HG02798 (cell line): ENCODE results near the gene VRK3.
"Not testable (repeated sequence)": the region's sequence is repeated elsewhere in the genome, so short reads cannot be mapped to it uniquely, and the experiment has no call there.

Experiments used
- ATAC-seq: cut with Tn5 transposase; IDR thresholded peaks from one replicate; pipeline ENCODE4 v1.9.1; 2021; ENCODE audit warnings: mild to moderate bottlenecking; ENCODE audit not compliant: unreplicated experiment, poor library complexity

Gene VRK3

DNA sequence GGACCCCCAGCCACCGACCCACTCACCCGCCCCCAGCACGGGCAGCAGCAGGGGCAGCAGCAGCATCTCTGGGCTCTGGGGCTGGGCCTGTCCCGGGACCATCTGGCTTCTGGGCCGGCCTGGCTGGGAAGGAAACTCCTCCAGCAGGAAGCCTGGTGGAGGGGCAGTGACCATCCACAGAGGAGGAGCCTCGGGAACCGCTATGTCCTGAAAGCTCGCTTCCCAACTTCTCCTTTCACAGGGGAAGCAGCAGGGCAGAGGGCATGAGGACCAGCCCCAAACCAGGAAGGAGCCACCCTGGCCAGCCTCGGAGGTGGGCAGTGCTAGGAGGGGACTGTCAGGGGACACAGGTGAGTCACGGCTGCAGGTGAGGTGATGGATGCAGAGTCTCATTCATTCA, 64.2 kb downstream of the VRK3 start, which contains the start of gene SIGLEC11:
Gene SIGLEC11, minus strand, starts transcription at position 193 of the 400 bp plus-strand sequence. Its CDS starts 91 bp downstream, at position 102.
- not testable (repeated sequence) for ATAC-seq

DNA sequence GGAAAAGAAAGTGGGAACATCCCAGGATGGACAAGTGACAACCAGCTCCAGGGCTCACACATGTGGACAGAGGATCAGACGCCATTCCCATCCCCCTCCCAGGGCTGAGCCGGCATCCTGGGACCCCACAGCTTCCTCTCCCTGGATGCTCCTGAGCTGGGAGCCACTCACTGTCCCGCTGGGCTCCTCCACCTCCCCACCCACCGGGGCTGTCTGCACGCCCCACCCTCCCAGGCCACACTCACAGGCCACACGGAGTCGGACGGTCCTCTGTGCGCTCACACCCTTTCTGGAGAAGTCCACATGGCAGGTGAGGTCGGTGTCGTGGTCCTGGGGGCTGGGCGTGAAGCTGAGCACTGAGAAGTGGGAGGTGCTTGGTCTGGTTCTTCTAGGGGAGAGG, 65.3 kb downstream of the VRK3 start:
- not testable (repeated sequence) for ATAC-seq

DNA sequence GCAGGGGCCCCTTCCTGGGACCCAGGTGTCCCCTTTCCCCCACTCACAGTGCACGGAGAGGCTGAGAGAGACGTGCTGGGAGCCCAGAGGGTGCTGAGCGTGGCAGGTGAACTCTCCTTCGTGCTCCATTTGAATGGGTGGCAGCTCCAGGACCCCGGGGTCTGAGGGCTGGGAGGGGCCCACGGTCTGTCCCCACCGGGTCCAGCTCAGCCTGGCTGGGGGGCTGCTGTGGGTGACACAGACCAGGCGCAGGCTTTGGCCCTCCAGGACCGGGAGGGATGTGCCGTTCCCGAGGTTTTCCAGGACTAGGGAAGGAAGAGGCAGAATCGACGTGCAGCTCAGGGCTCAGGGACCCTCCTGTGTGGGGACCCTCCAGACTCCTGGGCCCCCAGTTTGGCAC, 66.6 kb downstream of the VRK3 start:
- ATAC-seq: not testable (repeated sequence)

DNA sequence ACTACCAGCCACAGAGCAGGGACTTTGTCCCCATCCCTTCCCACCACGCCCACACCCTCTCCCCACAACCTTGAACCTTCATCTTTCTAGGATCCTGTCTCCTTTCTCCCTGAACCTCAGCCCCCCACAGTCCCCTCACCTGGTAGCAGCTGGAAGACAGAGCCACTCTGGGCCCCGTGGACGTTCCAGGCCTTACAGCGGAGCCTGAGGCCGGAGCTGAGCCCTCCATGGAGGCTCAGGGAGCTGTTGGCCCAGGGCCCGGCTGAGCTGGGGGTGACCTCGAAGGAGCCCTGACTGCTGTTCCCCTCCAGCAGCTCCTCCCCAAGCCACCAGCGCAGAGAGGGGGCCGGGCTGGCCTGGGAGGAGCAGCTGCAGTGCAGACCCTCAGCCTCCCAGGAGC, 67.0 kb downstream of the VRK3 start:
- not testable (repeated sequence) for ATAC-seq

DNA sequence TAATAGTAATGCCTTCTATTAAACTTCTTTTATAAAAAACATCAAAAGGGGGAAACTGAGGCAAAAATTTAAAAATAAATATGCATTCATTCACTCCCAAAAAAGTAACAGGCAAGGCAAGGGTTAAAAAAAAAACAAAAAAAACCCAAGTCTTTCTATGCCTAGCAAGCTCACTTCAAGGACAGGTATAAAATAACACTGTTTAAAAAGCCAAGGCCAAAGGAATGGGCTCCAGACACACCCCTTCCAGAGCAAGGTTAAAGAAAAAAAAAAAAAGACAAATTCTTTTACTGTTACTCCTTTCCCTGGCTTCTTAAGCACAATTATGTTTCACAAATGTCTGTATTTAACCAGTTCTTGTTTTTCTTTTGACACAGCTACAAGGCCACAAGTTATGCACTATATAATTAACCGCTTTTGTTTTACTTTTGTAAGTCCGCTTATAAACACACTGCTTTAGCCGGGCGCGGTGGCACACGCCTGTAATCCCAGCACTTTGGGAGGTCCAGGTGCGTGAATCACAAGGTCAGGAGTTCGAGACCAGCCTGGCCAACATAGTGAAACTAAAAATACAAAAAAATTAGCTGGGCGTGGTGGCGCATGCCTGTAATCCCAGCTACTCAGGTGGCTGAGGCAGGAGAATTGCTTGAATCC, 67.8 kb downstream of the VRK3 start:
- no peak for ATAC-seq

DNA sequence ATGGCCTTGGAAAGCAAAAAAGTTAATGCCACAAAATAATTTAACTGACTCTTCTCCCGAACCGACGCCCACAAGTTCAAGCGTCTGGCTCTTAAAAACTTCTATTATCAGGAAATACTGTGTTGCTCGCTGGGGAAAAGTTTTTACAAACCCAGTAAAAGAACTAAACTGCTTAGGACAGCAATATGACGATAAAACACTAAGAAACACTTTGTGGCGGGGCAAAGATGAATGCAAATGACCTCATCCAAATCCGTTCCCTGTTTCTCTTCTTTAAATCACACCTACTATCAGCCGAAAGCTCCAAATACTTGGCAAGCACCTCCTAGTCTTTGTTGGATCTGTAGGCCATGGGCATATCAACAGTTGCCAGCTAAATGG, 69.1 kb downstream of the VRK3 start:
- no peak for ATAC-seq

DNA sequence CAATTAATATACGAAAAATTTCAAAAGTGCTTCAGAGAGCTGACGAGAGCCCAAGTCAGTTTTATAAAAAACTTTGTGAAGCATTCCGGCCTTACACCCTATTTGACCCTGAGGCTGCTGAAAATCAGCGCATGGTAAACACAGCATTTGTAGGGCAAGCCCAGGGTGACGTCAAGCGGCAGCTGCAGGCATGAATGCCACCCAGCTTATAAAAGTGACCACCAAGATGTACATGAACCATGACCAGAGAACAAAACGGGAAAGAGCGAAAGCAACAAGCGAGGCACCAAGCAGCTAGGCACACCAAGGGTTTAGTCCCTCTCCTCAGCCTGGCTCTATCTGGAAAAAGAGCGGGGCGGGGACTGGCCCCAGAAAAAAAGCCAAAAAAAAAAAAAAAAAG, 70.2 kb downstream of the VRK3 start:
- no peak for ATAC-seq

DNA sequence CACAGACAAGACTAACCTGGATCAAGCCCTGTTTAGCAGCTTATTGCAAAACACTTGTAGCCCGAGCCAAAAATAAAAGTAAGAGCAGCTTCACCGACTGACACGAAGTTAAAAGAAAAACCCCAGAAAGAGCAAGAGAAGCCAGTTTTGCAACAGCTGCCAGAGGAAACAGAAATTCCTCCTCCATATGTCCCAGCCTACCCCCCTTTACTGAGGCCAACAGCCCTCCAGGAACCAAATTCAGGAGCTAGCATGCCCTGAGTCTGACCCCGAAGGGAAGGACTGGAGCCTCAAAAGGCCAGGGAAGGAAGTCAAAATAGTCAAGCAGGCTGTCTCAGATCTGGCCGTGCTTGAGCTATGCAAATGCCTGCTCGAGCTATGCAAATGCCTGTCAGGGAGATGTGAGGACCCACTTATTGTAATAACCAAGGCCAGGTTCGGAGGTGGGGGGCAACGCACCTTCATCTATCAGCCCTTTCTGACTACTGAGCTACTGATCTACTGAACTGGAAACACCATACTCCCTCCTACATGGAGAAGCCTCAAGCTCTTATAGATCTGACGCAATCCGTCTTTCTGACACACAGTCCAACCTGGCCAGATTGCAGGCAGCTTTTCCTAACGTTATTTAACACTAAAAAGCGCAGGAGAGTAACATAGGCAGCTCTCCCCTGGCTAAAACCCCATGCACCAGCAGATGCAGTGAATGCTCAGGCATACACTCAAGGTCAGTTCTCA, 70.9 kb downstream of the VRK3 start:
- ATAC-seq: no peak

DNA sequence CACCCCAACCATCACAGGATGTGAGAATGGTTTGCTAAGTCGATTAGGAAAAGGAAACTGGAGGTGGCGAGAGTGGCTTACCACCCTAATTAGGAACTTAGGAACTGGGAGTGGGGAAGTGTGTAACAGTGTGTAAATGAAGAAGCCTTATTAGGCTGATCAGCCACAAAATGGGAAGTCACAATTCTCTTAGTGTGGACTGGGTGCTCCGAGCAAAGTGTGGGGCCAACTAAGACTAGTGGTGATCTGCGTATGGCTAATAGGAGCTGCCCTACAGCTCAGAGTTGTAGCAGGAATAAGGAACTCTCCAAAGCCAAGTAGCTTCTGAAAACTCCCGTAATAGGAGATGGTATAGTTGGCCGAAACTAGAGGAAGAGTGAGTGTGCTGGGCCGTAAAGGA, 71.8 kb downstream of the VRK3 start:
- ATAC-seq: no peak

DNA sequence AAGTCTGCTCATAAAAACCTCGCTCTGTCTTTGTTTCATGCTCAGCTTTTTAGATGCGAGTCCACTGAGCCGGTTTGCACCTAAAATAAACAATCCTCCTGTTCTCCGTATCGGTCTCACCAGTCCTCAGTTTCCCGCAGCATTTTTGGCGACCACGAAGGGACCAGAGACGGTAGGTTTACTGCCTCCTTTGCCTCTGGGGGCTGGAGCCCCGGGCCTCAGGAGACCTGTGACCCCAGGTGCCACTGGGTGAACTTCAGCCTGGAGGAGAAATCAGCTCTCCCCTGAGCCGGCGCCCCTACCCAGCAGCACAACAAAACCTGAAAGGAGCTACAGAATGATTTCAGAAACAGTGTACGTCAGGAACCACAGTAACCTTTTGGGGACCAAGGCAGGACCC, 72.3 kb downstream of the VRK3 start:
- ATAC-seq: no peak

DNA sequence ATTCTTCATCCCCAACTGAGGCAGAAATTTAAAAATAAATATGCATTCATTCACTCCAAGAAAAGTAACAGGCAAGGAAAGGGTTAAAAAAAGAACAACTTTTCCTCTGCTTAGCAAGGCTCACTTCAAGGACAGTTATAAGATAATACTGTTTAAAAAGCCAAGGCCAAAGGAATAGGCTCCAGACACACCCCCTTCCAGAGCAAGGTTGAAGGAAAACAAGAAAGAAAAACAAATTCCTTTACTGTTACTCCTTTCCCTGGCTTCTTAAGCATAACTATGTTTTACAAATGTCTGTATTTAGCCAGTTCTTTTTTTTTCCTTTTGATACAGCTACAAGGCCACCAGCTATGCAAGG, 72.7 kb downstream of the VRK3 start:
- no peak for ATAC-seq

DNA sequence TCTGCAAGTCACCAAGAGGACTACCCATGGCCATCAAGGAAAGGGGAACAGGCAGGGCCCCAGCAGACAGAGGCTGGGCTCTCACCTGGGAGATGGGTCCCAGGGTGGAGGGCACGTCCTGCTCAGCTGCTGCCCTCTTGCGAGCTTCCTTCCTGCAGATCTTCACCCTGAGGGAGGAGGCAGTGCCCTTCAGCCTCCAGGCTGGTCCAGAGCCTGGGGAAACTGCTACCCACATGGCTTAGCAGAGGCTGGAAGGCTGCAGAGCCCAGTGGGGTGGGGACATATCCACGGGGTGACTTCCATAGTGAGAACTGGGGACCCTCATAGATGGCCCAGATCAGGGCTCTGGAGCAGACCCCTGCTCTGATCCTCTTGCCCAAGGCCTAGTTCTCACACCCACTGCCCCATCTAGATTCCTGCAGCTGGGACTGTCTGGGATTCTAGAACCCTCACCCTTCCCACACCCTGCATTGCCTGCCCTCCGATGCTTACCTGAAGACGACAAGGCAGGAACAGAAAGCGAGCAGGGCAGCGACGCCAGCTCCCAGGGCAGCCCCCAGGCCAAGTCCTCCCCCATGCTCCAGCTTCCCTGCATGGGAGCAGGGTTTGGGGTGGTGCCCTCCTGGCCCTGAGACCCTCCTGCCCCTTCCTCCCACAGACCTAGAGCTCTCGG, 73.2 kb downstream of the VRK3 start:
- no peak for ATAC-seq

DNA sequence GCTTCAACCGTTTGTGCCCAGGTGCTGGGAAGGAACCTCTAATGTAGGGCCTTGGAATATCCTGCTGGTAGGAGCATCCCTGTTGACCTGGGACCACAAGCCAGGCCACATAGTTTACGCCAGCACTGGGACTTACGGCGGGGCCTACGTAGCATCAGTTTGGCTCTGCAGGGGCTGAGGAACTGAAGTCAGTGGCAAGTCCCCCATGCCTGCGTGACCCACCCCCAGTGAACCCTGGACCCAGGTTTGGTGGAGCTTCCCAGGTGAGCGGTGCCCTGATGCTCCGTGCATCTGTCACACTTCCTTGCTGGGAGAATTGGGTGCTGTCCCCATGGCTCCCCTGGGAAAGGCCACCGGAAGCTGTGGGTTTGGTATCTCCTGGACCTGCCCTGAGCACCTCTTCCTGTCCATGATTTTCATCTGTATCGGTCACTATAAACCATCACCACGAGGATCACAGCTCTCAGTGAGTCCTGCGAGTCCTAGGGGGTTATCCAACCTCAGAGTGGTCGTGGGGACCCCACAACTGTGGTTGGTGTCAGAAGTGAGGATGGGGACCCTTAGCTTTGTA, 74.1 kb downstream of the VRK3 start:
- ATAC-seq: no peak

DNA sequence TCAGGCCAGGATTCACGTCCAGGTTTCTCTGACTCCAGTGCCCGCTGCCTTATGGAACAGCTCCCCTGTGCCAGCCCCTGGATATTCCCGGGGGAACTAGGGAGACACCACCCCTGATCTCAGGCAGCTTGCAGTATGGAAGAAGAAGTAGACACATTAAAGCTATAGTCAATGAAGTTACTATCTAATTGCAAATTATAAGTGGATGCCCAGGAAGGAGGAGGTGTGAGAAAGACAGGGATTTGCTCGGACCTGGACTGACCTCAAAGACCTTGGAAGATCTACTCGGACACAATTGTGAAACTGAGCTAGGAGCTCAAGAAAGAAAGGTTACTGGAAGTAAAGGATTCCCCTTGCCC, 74.6 kb downstream of the VRK3 start:
- no peak for ATAC-seq

DNA sequence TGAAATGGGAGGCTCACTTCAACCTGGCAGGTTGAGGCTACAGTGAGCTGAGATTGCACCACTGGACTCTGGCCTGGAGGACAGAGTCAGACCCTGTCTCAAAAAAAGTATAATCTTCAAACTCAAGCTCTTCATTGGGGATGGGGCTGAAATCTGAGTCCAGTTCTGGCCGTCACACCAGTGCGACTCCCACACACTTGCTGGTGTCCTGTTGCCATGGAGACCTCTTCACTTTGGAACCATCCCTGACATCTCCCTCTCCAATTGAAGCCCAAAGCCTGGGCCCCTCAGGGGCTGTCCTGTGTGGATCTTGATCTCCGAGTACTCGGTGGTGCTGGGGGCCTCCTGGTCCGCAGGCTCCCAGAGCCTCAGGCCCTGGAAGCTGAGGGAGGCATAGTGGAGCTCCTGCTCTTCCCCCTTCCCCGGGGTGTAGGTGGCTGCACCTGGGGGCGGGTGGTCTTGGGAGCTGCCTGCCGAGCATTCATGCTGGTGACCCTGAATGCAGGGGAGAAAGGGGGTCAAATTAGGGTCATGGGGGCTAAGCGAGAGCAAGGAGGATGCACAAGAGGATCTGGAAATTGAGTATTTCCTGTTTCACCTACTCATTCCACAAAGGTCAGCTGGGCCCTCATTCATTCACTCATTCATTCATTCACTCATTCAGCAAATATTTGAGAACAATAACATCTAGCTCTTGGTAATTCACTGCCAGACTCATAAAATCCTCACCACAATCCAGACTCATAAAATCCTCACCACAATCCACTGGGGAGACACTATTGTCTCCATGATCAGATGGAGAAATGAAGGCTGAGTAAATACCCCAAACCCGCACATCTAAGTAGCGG, 75.2 kb downstream of the VRK3 start:
- ATAC-seq: no peak

DNA sequence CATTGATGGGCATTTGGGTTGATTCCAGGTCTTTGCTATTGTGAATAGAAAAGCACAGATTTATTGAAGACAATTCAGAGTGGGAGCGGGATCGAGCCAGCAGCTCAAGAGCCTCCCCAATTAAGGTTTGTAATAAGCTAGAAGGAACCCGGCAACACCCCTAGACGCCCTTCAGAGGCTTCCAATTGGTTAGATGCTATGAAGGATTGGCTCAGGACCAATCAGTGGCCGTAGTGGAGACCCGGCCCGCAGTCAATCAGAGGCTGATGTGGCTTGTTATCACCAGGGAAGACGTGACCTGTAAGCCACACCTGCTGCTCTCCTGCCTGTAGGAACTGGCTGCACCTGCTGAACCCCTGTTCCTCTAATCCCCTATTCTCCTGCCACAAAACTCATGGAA, 78.8 kb downstream of the VRK3 start:
- ATAC-seq: no peak

DNA sequence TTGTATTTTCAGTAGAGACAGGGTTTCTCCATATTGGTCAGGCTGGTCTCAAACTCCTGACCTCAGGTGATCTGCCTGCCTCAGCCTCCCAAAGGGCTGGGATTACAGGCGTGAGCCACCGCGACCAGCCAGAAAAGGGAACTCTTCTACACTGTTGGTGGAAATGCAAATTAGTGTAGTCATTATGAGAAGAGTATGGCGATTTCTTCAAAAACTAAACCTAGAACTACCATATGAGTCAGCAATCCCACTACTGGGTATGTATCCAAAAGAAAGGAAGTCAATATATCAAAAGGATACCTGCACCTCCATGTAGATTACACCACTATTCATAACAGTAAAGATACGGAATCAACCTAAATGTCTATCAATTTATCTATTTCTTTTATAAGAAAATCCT, 80.6 kb downstream of the VRK3 start:
- not testable (repeated sequence) for ATAC-seq

DNA sequence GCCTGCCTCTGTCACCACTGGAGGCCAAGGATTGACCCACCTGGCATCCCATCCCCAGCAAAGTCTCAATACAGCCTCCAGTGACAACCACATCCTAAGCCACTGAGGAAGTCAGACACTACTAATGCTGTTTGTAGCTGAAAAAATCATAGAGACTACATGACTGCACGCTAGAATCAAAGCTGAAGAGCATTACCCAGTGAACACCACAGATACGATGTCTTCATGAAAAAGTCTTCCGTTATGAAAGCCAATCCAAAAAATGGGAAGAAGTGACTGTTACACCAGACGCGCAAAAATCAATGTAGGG, 84.7 kb downstream of the VRK3 start:
- ATAC-seq: no peak

DNA sequence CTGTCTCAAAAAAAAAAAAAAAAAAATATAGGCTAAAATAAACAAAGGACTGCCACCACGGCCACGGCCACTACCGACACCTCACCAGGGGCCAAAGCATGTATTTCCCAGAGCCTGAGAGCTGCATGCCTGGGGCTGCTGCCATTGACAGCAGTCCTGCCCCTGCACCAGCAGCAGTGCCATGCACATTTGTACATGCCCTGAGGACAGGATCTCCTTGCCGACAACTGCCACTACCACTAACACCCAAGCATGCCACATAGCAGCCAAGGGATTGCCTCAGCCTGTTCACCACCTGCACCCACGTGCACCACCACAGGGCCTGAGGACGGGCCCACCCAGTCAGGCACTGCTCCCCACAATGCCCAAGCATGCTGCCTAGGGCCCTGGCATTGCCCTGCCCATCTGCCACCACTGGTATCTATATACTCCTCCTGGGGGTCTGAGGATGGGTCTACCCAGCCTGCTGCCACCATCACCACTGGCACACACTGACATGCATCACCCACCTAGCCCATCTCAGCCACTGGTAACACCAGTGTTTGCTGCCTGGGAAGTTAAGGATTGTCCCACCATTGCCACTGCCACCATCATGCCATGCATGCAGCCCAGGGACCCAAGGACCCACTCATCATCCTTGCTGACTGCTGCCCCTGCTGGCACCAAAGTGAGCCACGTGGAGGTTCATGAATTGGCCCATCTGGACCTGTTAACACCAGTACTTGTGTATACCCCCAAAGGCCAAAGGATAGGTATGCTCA, 85.3 kb downstream of the VRK3 start:
- no peak for ATAC-seq

DNA sequence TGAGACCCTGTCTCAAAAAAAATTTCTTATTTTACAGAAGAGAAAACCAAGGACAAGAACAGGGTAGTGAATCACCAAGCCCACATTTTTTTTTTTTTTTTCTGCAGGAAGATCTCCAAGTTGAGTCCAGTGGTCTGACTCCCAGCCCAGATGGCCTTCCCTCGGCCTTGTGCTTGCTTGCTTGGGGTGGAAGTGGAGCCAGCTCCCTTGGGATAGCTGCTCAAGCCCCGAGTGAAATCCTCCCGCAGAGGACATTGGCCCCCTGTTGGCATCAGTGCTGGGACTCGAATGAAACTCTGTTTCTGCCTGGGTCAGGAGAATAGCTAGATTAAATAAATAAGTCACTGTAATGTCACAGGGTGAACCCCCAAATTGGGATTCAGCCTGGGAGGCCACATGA, 86.5 kb downstream of the VRK3 start:
- no peak for ATAC-seq
